ENCODE data around the gene FLII. TPM values are rescaled to one million over a fixed set of nuclear protein-coding genes. Genes with fewer than 3 reads are reported as not detected.

FLII gene
- total and polyA plus RNA-seq, 2 of the 13 experiments (the other 11 are each of a cell fraction or from before 2014, with no cell fraction given) = 130 to 303 TPM

DNA sequence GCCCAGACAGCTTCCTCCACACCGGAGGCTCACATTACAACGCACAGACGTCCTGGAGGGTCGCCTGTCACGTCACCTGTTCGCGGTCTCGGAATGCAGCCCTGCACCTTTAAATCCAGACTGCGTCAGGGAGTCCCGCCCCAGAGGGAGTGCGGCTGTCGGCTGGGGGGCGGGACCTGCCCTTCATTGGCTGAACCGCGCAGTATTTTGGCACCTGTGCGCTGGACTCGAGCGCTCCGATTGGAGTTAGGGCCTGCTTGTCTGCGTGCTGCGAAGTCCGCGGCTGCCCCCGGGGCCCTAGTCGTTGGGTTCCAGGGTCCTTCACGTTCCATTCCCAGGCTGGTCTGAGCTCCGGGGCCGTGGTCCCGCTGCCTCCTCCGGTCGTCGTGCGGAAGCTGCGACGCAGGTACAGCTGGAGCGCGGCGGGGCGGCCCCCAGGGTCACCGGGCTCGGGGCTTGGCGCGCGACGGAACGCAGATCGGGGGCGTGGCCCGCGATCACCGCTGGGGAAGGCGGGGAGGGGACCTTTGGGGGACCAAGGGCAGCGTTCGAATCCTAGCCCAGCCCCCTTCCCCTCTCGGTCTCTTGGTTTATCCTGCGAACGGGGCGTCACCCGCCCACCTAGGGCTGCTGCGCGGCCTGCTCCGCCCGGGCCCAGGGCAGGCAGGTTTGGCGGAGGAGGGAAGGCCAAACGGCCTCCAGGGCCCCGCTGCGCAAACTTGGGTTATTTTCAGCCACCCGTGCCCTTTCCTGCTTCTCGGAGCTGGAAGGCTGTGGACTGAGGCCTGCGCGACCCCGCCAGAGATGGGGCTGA, 2.0 kb upstream of the FLII start, which contains the start of gene MIEF2 (continued):
- TF ChIP-seq, protein P1, sequence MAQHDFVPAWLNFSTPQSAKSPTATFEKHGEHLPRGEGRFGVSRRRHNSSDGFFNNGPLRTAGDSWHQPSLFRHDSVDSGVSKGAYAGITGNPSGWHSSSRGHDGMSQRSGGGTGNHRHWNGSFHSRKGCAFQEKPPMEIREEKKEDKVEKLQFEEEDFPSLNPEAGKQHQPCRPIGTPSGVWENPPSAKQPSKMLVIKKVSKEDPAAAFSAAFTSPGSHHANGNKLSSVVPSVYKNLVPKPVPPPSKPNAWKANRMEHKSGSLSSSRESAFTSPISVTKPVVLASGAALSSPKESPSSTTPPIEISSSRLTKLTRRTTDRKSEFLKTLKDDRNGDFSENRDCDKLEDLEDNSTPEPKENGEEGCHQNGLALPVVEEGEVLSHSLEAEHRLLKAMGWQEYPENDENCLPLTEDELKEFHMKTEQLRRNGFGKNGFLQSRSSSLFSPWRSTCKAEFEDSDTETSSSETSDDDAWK (CRISPR knock-in tag; IDR thresholded peaks at IDR 0.05) = no peak
- TF ChIP-seq ZNF776 (CRISPR knock-in tag; IDR thresholded peaks at IDR 0.05) (no peak), SIX4 (CRISPR knock-in tag; IDR thresholded peaks at IDR 0.05) (peak; percentile 7; the same call in 1 of the 2 replicates), ISL2 (CRISPR knock-in tag; IDR thresholded peaks at IDR 0.05) (no peak), SMARCE1 (IDR thresholded peaks at IDR 0.05; ENCODE audit: borderline replicate concordance) (no peak), ZNF749 (CRISPR knock-in tag; IDR thresholded peaks at IDR 0.05; ENCODE audit: borderline replicate concordance) (0 out of 2 replicates have a peak, but pooled peaks have one; percentile 63), ZNF235 (CRISPR knock-in tag; IDR thresholded peaks at IDR 0.05; ENCODE audit: borderline replicate concordance) (peak; percentile 80; the same call in 1 of the 2 replicates), MZF1 (CRISPR knock-in tag; IDR thresholded peaks at IDR 0.05; ENCODE audit: borderline replicate concordance) (no peak), MEIS1 (CRISPR knock-in tag; IDR thresholded peaks at IDR 0.05; ENCODE audit: borderline replicate concordance) (peak; percentile 65; the same call in 1 of the 2 replicates), TAF1 (CRISPR knock-in tag; IDR thresholded peaks at IDR 0.05) (peak; percentile 85), ZNF260 (CRISPR knock-in tag; IDR thresholded peaks at IDR 0.05; ENCODE audit: borderline replicate concordance, low read depth) (0 out of 2 replicates have a peak, but pooled peaks have one; percentile 30), ARNT (IDR thresholded peaks at IDR 0.05) (no peak), HOXA9 (CRISPR knock-in tag; IDR thresholded peaks at IDR 0.05; ENCODE audit: borderline replicate concordance) (peak; percentile 70; the same call in 1 of the 2 replicates), KDM3A (CRISPR knock-in tag; IDR thresholded peaks at IDR 0.05; ENCODE audit: low read depth) (peak; percentile 83; the same call in 1 of the 2 replicates), PHF21A (CRISPR knock-in tag; IDR thresholded peaks at IDR 0.05) (peak; percentile 81)
- TF ChIP-seq, protein P2, sequence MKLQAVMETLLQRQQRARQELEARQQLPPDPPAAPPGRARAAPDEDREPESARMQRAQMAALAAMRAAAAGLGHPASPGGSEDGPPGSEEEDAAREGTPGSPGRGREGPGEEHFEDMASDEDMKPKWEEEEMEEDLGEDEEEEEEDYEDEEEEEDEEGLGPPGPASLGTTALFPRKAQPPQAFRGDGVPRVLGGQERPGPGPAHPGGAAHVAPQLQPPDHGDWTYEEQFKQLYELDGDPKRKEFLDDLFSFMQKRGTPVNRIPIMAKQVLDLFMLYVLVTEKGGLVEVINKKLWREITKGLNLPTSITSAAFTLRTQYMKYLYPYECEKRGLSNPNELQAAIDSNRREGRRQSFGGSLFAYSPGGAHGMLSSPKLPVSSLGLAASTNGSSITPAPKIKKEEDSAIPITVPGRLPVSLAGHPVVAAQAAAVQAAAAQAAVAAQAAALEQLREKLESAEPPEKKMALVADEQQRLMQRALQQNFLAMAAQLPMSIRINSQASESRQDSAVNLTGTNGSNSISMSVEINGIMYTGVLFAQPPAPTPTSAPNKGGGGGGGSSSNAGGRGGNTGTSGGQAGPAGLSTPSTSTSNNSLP (IDR thresholded peaks at IDR 0.05; ENCODE audit: low read depth, low read length) = no peak
- TF ChIP-seq, protein P3, sequence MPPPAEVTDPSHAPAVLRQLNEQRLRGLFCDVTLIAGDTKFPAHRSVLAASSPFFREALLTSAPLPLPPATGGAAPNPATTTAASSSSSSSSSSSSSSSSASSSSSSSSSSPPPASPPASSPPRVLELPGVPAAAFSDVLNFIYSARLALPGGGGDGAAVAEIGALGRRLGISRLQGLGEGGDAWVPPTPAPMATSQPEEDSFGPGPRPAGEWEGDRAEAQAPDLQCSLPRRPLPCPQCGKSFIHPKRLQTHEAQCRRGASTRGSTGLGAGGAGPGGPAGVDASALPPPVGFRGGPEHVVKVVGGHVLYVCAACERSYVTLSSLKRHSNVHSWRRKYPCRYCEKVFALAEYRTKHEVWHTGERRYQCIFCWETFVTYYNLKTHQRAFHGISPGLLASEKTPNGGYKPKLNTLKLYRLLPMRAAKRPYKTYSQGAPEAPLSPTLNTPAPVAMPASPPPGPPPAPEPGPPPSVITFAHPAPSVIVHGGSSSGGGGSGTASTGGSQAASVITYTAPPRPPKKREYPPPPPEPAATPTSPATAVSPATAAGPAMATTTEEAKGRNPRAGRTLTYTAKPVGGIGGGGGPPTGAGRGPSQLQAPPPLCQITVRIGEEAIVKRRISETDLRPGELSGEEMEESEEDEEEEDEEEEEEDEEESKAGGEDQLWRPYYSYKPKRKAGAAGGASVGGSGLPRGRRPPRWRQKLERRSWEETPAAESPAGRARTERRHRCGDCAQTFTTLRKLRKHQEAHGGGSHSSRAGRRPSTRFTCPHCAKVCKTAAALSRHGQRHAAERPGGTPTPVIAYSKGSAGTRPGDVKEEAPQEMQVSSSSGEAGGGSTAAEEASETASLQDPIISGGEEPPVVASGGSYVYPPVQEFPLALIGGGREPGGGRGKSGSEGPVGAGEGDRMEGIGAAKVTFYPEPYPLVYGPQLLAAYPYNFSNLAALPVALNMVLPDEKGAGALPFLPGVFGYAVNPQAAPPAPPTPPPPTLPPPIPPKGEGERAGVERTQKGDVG (CRISPR knock-in tag; IDR thresholded peaks at IDR 0.05; ENCODE audit: borderline replicate concordance) = peak; percentile 79
- TF ChIP-seq, protein P4, sequence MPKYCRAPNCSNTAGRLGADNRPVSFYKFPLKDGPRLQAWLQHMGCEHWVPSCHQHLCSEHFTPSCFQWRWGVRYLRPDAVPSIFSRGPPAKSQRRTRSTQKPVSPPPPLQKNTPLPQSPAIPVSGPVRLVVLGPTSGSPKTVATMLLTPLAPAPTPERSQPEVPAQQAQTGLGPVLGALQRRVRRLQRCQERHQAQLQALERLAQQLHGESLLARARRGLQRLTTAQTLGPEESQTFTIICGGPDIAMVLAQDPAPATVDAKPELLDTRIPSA (CRISPR knock-in tag; IDR thresholded peaks at IDR 0.05; ENCODE audit: borderline replicate concordance) = no peak
- TF ChIP-seq, protein P5, sequence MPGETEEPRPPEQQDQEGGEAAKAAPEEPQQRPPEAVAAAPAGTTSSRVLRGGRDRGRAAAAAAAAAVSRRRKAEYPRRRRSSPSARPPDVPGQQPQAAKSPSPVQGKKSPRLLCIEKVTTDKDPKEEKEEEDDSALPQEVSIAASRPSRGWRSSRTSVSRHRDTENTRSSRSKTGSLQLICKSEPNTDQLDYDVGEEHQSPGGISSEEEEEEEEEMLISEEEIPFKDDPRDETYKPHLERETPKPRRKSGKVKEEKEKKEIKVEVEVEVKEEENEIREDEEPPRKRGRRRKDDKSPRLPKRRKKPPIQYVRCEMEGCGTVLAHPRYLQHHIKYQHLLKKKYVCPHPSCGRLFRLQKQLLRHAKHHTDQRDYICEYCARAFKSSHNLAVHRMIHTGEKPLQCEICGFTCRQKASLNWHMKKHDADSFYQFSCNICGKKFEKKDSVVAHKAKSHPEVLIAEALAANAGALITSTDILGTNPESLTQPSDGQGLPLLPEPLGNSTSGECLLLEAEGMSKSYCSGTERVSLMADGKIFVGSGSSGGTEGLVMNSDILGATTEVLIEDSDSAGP (CRISPR knock-in tag; IDR thresholded peaks at IDR 0.05; ENCODE audit: borderline replicate concordance) = peak; percentile 100

Data from HepG2 (cell line).